Right cardiac atrium (tissue), 5 donors: ENCODE results near the gene MSH3. TPM values are rescaled to one million over a fixed set of nuclear protein-coding genes. Genes with fewer than 3 reads are reported as not detected.

Source experiments
- ATAC-seq, 2 donors: fragments of 200-7000 bp; cut with Tn5 transposase; one replicate each; pipeline versions ENCODE4 v1.8.0 to v1.9.1; 2020; ENCODE audit warnings: moderate library complexity in 2 of 2, mild to moderate bottlenecking in 1 of 2
- DNase-seq, 3 donors: peaks; one replicate each; pipeline ENCODE4 v3.0.0-alpha.2; 2020
- H3K27ac ChIP-seq: one replicate; pipeline ENCODE4 v1.5.1; 2013; ENCODE audit warnings: mild to moderate bottlenecking, low read length, control low read depth, moderate library complexity
- H3K27me3 ChIP-seq: one replicate; pipeline ENCODE4 v1.6.1; 2013; ENCODE audit not compliant: control insufficient read depth, insufficient read depth
- H3K4me1 ChIP-seq: one replicate; pipeline ENCODE4 v1.6.1; 2013; ENCODE audit warnings: low read length; ENCODE audit not compliant: control insufficient read depth, insufficient read depth
- H3K4me3 ChIP-seq: one replicate; pipeline ENCODE4 v1.5.1; 2013; ENCODE audit warnings: low read length, control low read depth
- H3K9me3 ChIP-seq: one replicate; pipeline ENCODE4 v1.6.1; 2013; ENCODE audit warnings: low read length; ENCODE audit not compliant: control insufficient read depth
- WGBS: extraction: QIAGEN DNeasy Blood & Tissue Kit; methylation state at CpG from one replicate; pipeline ENCODE4 v1.1.7; 2013; 5-methylcytosine and 5-hydroxymethylcytosine counted together
- intact Hi-C, 4 donors: fragments of 100-400 bp; cut with DNase I; formaldehyde crosslinking; loops; one replicate each; pipeline versions ENCODE4 v1.11.0 to v1.14.0; 2022 to 2023
- polyA plus RNA-seq: library from polyadenylated mRNA; stranded (reverse); fragments of 200-250 nt; gene quantifications from one replicate; pipeline ENCODE4 v1.2.3, GENCODE V29; 2013
- total RNA-seq, 4 donors: library from RNA; stranded (reverse); fragmentation: NEBNext Ultra II Directional; extraction: Animal tissue kit (Norgen Biotek cat#: 25700); gene quantifications; one replicate each; pipeline ENCODE4 v1.2.1, GENCODE V29; 2021
- donor health status: healthy with polysubstance abuse.
- donor health status: DM: no; HTN: yes; CAD: no.
- donor health status: DM: no; HTN: no; CAD: no.
- donor health status: DM: no; HTN: yes; CAD: no; lungs with severe emphysema.
- donor health status: DM: yes; HTN: yes; CAD: no.

The MSH3 gene
- total and polyA plus RNA-seq, 5 donors: 4.2 to 12.4 (median 10.2) TPM

DNA sequence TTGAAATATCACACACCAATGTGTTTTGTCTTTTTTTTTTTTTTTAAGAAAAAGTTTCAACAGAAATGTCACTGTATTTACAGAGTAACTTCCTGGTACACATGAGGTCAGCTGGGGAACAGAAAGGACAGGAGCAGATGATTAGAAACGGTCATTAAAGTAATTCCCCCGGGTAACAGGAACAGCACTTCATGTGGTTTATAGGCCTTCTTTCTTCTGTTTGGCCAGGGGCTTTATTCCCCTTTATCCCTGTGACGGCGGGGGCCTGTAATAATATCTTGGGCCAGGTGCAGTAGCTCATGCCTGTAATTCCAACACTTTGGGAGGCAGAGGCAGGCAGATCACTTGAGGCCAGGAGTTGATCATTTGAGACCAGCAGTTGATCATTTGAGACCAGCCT lies 30.5 kb upstream of the MSH3 start:
- ATAC-seq: no peak
- H3K4me1 ChIP-seq: no peaks in the 10 kb centered on the region
- no peaks in the 10 kb centered on the region for H3K9me3 ChIP-seq
- no peaks in the 10 kb centered on the region for H3K27me3 ChIP-seq
- DNase-seq: no peak
- no peak overlapping the region for H3K27ac ChIP-seq
- intact Hi-C loops: no loop called here
- 61% methylated on average over 4 of the region's 4 CpGs for WGBS
- H3K4me3 ChIP-seq: no peak overlapping the region

DNA sequence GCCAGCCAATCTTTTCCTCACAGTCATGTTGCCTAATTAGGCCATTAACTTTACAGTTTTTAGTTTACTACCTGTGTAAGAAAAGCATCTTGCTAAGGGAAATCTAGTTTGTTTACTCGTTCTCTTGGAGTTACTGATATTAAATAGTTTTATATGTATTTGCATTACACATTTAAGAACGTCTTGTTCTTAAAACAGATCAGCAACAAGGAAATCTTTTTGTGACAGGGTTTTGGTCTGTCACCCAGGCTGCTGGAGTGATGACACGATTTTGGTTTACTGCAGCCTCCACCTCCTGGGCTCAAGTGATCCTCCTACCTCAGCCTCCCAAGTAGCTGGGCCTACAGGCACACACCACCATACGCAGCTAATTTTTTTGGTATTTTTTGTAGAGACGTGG lies 29.2 kb upstream of the MSH3 start:
- H3K9me3 ChIP-seq: no peaks in the 10 kb centered on the region
- H3K4me3 ChIP-seq: no peak overlapping the region
- H3K27ac ChIP-seq: no peak overlapping the region
- DNase-seq (no peak), ATAC-seq (no peak)
- no peaks in the 10 kb centered on the region for H3K4me1 ChIP-seq
- H3K27me3 ChIP-seq: no peaks in the 10 kb centered on the region
- 90% methylated on average over 5 of the region's 5 CpGs for WGBS
- intact Hi-C loops: no loop called here

DNA sequence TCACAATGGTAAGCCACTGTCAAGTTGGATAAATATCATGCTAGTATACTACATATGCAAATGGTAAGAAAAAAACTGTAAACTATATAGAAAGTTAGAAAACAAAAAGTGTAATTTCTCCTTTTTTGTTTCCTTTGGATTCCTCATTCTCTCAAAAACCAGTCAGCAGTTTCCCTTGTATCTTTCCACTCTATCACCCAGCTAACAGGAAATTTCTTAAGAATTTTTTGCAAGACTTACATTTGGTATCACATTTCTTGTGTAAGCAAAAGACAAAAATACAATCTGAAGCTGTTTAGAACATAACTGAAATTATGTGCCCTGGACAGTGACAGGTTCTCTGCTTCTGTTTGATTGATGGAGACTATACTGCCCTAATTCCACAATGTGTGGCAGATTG lies 25.2 kb upstream of the MSH3 start:
- Histone ChIP-seq H3K4me1 (no peaks in the 10 kb centered on the region), H3K27ac (no peak overlapping the region), H3K4me3 (no peak overlapping the region), H3K9me3 (no peaks in the 10 kb centered on the region), H3K27me3 (no peaks in the 10 kb centered on the region)
- ATAC-seq: no peak
- intact Hi-C loops: no loop called here
- DNase-seq: no peak

- WGBS: 92% methylated on average over 11 of the region's 11 CpGs
- no peak overlapping the region for H3K4me3 ChIP-seq
- DNase-seq (no peak), ATAC-seq (no peak)
- intact Hi-C loops: no loop called here
- H3K27ac ChIP-seq: no peak overlapping the region
- H3K4me1 ChIP-seq: no peaks in the 10 kb centered on the region
- no peaks in the 10 kb centered on the region for H3K9me3 ChIP-seq
- no peaks in the 10 kb centered on the region for H3K27me3 ChIP-seq
These were observed 22.9 kb upstream of the MSH3 start for GRCh38 chr5:80631278-80632259.

GRCh38 chr5:80632700-80633099 lies 21.8 kb upstream of the MSH3 start:
- DNase-seq (no peak), ATAC-seq (no peak)
- Histone ChIP-seq H3K4me3 (no peak overlapping the region), H3K9me3 (no peaks in the 10 kb centered on the region), H3K4me1 (no peaks in the 10 kb centered on the region), H3K27me3 (no peaks in the 10 kb centered on the region), H3K27ac (no peak overlapping the region)
- 75% methylated on average over 2 of the region's 2 CpGs for WGBS
- intact Hi-C loops: no loop called here

GRCh38 chr5:80634193-80634592 lies 20.3 kb upstream of the MSH3 start:
- ATAC-seq: no peak
- DNase-seq: no peak
- no peaks in the 10 kb centered on the region for H3K4me1 ChIP-seq
- intact Hi-C loops: no loop called here
- H3K9me3 ChIP-seq: no peaks in the 10 kb centered on the region
- H3K27ac ChIP-seq: no peak overlapping the region
- H3K4me3 ChIP-seq: no peak overlapping the region
- H3K27me3 ChIP-seq: no peaks in the 10 kb centered on the region

DNA sequence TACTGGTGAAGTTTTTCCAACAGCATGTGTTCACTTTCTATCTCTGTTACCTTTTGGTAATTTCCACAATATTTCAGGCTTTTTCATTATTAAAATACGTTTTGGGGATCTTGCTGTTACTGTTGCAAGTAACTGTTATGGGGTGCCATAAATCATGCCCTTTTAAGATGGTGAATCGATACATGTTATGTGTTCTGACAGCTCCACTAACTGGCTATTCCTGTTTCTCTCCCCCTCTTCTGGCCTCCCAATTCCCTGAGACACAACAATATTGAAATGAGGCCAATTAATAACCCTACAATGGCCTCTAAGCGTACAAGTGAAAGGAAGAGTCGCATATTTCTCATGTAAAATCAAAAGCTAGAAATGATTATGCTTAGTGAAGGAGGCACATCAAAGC lies 13.1 kb upstream of the MSH3 start:
- 93% methylated on average over 4 of the region's 4 CpGs for WGBS
- DNase-seq (no peak), ATAC-seq (no peak)
- Histone ChIP-seq H3K27me3 (no peaks in the 10 kb centered on the region), H3K4me3 (no peak overlapping the region), H3K4me1 (no peaks in the 10 kb centered on the region), H3K9me3 (no peaks in the 10 kb centered on the region), H3K27ac (no peak overlapping the region)
- intact Hi-C loops: no loop called here

DNA sequence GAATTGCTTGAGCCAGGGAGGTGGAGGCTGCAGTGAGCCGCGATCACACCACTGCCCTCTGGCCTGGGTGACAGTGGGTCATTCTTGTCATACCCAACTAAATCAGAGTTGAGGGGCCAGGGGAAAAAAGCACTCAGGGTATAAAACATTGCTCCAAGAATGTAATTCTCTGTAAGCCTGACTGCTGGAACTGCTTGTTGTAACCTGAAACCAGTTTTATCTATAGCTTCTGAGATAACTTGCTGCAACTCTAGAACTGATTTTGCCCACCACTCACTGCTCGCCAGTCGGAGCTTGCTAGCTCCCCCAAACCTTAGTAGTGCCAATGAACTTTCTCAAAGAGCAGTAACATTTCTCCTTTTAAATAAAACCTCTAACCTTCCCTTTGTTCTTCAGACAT lies 9.6 kb upstream of the MSH3 start:
- no peaks in the 10 kb centered on the region for H3K9me3 ChIP-seq
- no peak for DNase-seq
- intact Hi-C loops: no loop called here
- no peaks in the 10 kb centered on the region for H3K27me3 ChIP-seq
- no peak for ATAC-seq
- no peak overlapping the region for H3K4me3 ChIP-seq
- H3K27ac ChIP-seq: no peak overlapping the region
- 38% methylated on average over 4 of the region's 4 CpGs for WGBS
- H3K4me1 ChIP-seq: no peaks in the 10 kb centered on the region

GRCh38 chr5:80646926-80647325 lies 7.5 kb upstream of the MSH3 start:
- H3K27me3 ChIP-seq: no peaks in the 10 kb centered on the region
- WGBS: 86% methylated on average over 3 of the region's 3 CpGs
- H3K27ac ChIP-seq: no peak overlapping the region
- intact Hi-C loops: no loop called here
- no peaks in the 10 kb centered on the region for H3K4me1 ChIP-seq
- ATAC-seq (no peak), DNase-seq (no peak)
- no peaks in the 10 kb centered on the region for H3K9me3 ChIP-seq
- H3K4me3 ChIP-seq: no peak overlapping the region

DNA sequence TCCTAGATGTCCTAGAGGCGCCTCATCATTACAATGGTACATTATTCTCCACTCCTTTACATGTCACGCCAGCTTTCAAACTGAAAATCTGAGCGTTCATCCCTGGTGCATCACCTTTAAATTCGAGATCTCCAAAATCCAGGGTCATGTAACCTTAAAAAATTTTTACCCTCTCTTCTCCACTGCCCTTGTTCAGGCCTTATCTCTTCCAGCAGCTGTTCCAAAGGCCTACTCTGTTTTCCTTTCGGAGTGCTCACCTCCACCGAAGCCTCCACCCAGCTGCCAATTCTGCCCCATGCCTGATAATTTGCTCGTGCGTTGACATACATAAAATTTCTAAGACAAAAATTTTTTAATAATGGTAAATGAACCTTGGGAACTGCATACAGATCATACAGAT lies 950 bp upstream of the MSH3 start:
- Histone ChIP-seq H3K4me3 (no peak overlapping the region), H3K27me3 (no peaks in the 10 kb centered on the region), H3K9me3 (no peaks in the 10 kb centered on the region), H3K4me1 (peaks cover 4% of the 10 kb centered on the region), H3K27ac (no peak overlapping the region)
- ATAC-seq: no peak
- 45% methylated on average over 8 of the region's 8 CpGs for WGBS
- DNase-seq: no peak
- intact Hi-C loops: no loop called here

GRCh38 chr5:80654054-80654390 lies 430 bp upstream of the MSH3 start:
- Histone ChIP-seq H3K4me1 (peaks cover 4% of the 10 kb centered on the region), H3K27me3 (no peaks in the 10 kb centered on the region), H3K4me3 (peak overlapping the region; percentile 87), H3K27ac (no peak overlapping the region), H3K9me3 (no peaks in the 10 kb centered on the region)
- ATAC-seq (no peak), DNase-seq (no peak)
- under 1% methylated on average over 24 of the region's 24 CpGs for WGBS
- intact Hi-C loops: no loop called here
